ENCODE measurements around the gene NNMT. TPM values are rescaled to one million over a fixed set of nuclear protein-coding genes. Genes with fewer than 3 reads are reported as not detected.
"Not testable (repeated sequence)": the region's sequence is repeated elsewhere in the genome, so short reads cannot be mapped to it uniquely, and the experiment has no call there.

The NNMT gene
- total and polyA plus RNA-seq, 10 donors: 131 to 324 (median 229) TPM

DNA sequence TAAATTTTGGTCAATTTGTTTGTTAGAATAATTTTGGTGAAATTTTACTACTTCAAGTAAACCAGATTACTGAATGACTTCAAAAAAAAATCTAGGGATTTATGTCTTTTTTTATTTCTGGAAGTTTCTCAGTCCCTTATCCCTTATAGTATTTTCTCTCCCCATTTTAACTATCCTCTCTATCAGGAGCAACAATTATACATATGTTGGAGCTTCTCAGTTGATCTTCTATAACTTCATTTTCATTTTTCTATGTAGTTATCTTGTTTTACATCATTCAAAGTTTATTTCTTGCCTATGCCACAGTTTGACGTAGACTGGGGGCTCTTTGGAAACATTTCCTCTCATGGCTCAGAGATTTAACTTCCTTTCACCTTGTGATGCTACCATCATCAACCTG, 34.2 kb downstream of the NNMT start:
- TF ChIP-seq, protein P1, sequence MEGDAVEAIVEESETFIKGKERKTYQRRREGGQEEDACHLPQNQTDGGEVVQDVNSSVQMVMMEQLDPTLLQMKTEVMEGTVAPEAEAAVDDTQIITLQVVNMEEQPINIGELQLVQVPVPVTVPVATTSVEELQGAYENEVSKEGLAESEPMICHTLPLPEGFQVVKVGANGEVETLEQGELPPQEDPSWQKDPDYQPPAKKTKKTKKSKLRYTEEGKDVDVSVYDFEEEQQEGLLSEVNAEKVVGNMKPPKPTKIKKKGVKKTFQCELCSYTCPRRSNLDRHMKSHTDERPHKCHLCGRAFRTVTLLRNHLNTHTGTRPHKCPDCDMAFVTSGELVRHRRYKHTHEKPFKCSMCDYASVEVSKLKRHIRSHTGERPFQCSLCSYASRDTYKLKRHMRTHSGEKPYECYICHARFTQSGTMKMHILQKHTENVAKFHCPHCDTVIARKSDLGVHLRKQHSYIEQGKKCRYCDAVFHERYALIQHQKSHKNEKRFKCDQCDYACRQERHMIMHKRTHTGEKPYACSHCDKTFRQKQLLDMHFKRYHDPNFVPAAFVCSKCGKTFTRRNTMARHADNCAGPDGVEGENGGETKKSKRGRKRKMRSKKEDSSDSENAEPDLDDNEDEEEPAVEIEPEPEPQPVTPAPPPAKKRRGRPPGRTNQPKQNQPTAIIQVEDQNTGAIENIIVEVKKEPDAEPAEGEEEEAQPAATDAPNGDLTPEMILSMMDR (IDR thresholded peaks at IDR 0.05 in 8 of 11, conservative IDR thresholded peaks at IDR 0.05 in 3 of 11): no peak
- TF ChIP-seq POLR2AphosphoS5 (IDR thresholded peaks at IDR 0.05): no peak
- intact Hi-C loops (cut with DNase I; ENCODE audit: low total_unique reads): no loop called here
- H3K4me1 ChIP-seq: no peaks in the 10 kb centered on the region
- WGBS, 5 donors: 67 to 91% (median 81%) methylated on average over 1 of the region's 1 CpG
- H3K27ac ChIP-seq: no peak overlapping the region
- H3K4me3 ChIP-seq: no peak overlapping the region
- H3K9me3 ChIP-seq: peaks cover 0 to 28% (median 16%) of the 10 kb centered on the region in 8 donors
- peaks cover 0 to 4% (median 0%) of the 10 kb centered on the region in 7 donors for H3K27me3 ChIP-seq (replicated peaks in 1 of 7)
- no peak for DNase-seq
- H3K36me3 ChIP-seq: no peaks in the 10 kb centered on the region

DNA sequence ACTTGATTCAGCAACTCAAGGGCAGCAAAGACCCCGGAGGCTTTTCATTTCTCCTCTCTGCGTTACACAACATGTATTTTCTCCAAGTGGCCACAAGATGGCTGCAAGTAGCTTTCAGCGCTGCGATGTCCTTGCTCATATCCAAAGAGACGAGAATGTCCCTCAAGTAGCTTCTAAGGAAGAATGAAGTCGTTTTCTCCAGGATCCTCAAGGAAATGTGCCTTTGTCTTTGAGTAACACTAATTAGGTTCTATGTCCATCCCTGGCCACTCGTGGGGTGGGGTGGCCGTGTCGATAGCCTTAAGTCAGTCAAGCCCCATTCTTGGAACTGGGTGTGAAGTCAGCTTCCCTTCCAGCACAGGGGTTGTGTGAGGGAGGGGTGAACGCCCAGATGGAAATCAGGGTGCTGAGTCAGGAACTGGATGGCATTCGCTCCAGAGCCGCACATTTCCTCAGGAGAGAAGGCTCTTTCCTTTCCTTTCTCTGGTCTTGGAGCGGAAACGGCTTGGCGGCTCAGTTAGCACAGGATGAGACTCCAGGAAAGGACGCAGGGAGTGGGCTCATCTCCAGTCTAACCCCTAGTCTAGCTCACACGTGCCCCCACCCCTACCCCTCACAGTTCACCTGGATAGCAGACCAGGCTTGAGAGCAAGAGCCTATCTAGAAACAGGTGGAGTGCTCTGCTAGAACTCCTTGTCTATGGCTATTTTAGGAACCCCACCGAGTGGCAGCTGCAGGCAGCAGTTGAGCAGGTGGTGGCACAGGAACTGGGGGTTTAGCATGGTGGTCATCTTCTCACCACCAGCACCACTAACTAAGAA, 44.3 kb downstream of the NNMT start:
- Histone ChIP-seq H3K9me3 (peaks cover 0 to 5% (median 0%) of the 10 kb centered on the region in 8 donors), H3K27me3 (replicated peaks in 1 of 7) (peaks cover 0 to 5% (median 0%) of the 10 kb centered on the region in 7 donors), H3K27ac (peak overlapping the region; percentile 30 to 78 (median 72)), H3K4me3 (peak overlapping the region in 4 of 8 donors; percentile 8 to 56 (median 22)), H3K4me1 (peaks cover 0 to 21% (median 12%) of the 10 kb centered on the region in 6 donors), H3K36me3 (no peaks in the 10 kb centered on the region)
- TF ChIP-seq POLR2A (IDR thresholded peaks at IDR 0.05): no peak
- peak in 2 of 3 donors; percentile 71 to 73 for TF ChIP-seq POLR2AphosphoS5 (IDR thresholded peaks at IDR 0.05)
- TF ChIP-seq, protein P1 (IDR thresholded peaks at IDR 0.05 in 8 of 11, conservative IDR thresholded peaks at IDR 0.05 in 3 of 11): peak; percentile 2 to 74 (median 66)
- 8 to 19% (median 16%) methylated on average over 15 to 18 of the region's 18 CpGs for WGBS, 5 donors
- intact Hi-C loops (cut with DNase I; ENCODE audit: low total_unique reads): loop anchor here (10.0 kb wide), 1 partner anchor 424 kb away; no protein-coding TSS in a partner anchor
- DNase-seq: peak; percentile 72

DNA sequence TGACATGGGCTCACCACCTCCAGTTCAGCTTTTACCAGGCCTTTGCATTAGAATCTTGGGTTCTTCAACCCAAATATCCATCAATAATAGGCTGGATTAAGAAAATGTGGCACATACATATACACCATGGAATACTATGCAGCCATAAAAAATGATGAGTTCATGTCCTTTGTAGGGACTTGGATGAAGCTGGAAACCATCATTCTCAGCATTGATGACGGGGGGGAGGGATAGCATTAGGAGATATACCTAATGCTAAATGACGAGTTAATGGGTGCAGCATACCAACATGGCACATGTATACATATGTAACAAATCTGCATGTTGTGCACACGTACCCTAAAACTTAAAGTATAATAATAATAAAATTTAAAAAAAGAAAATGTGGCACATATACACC, 45.5 kb downstream of the NNMT start:
- H3K9me3 ChIP-seq; H3K4me3 ChIP-seq; DNase-seq; H3K27me3 ChIP-seq (replicated peaks in 1 of 7); H3K36me3 ChIP-seq: not testable (repeated sequence)
- intact Hi-C loops (cut with DNase I; ENCODE audit: low total_unique reads): loop anchor here (10.0 kb wide), 1 partner anchor 423 kb away; no protein-coding TSS in a partner anchor
- WGBS, 5 donors: 87 to 97% (median 95%) methylated on average over 3 of the region's 3 CpGs
- peaks cover 0 to 24% (median 18%) of the 10 kb centered on the region in 6 donors for H3K4me1 ChIP-seq
- H3K27ac ChIP-seq: peak overlapping the region in 5 of 8 donors; percentile 70 to 78 (median 74)

DNA sequence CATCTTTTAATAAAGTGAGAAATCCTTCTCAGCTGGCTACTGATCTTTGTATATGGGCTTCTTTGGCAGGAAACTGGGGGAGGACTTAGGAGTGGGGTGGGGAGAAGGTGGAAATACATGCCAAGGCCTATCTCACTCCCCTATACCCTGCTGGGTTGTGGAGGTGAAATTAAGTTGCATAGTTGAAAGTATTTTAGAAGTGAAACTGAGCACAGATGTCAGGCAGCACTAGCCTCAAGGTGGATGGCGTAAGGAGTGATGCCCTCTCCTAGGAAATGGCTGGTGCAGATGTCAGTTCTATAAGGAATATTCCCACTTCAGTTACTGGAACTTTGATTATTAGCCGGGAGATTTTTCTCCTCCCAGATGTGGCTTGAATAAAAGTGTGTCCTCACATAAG, 46.3 kb downstream of the NNMT start:
- 86 to 96% (median 91%) methylated on average over 2 of the region's 2 CpGs for WGBS, 5 donors
- Histone ChIP-seq H3K4me1 (peaks cover 0 to 24% (median 21%) of the 10 kb centered on the region in 6 donors), H3K27me3 (replicated peaks in 1 of 7) (peaks cover 0 to 5% (median 0%) of the 10 kb centered on the region in 7 donors), H3K9me3 (peaks cover 0 to 5% (median 0%) of the 10 kb centered on the region in 8 donors), H3K4me3 (no peak overlapping the region), H3K27ac (peak overlapping the region in 1 of 8 donors; percentile 3), H3K36me3 (no peaks in the 10 kb centered on the region)
- no peak for DNase-seq
- intact Hi-C loops (cut with DNase I; ENCODE audit: low total_unique reads): loop anchor here (10.0 kb wide), 1 partner anchor 422 kb away; no protein-coding TSS in a partner anchor
- no peak for TF ChIP-seq POLR2A (IDR thresholded peaks at IDR 0.05)
- TF ChIP-seq, protein P1 (IDR thresholded peaks at IDR 0.05 in 8 of 11, conservative IDR thresholded peaks at IDR 0.05 in 3 of 11): no peak
- TF ChIP-seq POLR2AphosphoS5 (IDR thresholded peaks at IDR 0.05): no peak

Data from spleen (tissue), 11 donors.